HG03097 (cell line): ENCODE measurements around the gene COL27A1.

ENCODE experiments used
- ATAC-seq: cut with Tn5 transposase; IDR thresholded peaks from one replicate; pipeline ENCODE4 v1.9.1; 2021; ENCODE audit not compliant: unreplicated experiment, low FRiP score

COL27A1 gene

DNA sequence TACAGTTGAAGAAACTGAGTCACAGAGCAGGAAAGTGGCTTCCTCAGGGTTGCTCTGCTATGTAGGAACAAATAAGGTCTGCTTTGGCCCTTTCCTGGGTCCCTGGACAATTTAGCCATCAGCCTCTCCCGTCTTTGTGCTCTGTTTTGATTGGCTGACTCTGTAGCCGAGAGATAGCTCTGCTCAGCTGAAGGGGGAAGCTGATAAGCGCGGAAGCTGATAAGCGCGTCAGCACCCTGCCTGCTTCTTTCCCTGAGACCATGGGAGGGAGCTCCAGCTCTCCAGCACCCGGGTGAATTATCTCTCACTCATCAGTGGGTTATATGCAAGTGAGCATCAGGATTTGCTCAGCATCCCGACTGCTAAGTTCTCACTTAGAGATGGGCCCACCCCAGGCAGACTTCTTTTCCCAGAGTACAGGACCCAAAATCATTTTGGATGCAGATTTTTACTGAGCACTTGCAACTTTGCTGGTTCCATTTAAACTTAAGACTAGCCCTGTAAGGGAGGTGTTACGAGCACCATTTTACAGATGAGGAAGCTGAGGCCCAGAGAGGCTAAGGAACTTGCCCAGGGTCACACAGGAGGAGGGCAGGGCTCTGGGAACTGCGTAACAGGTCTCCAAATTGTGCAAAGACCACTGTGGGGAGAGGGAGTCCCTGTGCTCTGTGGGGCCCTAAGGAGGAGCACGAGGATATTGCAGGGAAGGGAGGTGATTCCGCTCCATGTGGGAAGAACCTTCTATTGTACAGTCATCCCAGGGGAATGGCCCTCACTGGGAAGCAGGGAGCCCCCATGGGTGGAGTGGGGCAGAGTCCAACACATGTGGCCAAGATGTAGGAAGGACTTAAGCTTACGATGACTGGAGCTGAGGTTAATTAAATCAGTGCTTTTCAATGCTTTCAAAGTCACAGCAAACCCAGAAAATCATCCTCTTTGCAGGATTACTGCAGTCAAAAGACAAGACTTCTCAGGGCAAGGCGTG lies 83.8 kb downstream of the COL27A1 start:
- no peak for ATAC-seq

DNA sequence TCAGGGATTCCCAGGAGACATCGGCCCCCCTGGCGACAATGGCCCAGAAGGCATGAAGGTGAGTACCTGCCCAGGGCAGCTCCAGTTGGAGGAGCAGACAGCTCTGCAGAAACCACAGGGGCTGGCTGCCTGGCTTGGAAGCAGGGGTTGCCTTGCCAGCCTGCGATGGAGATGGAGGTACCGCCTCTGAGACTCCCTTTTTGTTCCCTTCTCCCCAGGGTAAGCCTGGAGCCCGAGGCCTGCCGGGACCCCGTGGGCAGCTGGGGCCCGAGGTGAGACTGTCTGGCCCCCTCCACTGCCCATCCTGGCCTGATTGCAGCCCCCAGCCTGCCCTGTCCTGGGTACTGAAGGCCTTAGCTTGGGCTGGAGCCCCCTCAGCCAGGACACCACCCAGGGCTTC lies 84.9 kb downstream of the COL27A1 start:
- no peak for ATAC-seq

DNA sequence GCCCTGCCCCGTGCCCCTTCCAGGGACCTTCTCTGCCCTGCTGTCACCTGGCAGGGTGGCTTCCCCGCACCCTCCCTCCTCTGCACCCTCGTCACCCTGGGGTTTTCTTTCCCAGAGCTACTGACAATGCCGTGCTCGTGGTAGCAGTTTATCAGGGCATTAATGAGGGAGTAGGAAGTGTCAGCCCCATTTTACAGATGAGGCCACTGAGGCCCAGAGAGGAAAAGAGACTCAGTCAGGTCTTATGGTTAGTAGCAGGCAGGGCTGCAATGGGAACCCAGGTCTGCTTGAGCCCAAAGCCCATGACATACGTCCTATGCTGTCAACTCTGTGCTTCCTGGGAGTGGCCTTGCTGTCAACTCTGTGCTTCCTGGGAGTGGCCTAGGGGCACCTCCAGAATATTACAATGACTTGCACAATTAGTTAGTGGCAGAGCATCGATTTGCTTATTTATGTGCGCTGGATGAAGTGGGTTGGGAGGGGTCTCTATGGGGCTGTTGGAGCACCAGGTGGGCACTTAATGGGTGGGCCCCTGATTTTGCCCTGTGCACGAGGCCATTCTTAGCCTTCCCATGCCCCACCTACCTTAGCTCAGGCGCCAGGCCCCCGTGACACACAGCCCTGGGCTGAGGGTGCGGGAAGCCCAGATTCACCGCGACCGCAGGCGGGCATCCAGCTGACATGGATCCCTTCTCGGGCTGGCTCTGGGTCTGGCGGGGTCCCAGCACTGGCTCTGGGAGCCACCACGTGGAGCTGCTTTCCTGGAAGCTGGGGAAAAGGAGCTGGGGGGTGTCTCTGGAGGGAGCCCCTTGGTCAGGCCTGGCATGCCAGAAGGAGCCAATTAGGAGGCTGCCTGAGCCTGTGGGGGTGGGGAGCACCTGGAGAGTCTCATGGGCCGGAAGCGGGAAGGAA lies 85.6 kb downstream of the COL27A1 start:
- no peak for ATAC-seq

DNA sequence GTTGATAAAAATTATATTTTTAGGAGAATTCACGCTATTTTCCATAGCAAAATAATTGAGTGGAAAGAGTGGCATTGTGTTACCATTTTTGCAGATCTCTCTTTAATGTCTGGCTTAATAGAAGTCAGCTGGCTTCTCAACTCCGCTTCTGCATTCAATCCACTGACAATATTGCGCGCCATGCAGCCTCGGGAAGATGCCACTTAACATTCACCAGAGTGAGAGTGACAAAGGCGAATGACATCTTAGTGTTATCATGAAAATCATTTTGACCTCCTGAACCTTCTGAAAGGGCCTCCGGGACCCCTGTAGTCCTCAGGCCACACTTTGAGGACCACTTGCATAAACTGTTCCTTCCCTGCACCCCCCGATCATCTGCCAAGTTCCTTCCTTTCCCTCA lies 87.5 kb downstream of the COL27A1 start:
- ATAC-seq = no peak

GRCh38 chr9:114243240-114243639 lies 87.9 kb downstream of the COL27A1 start:
- no peak for ATAC-seq

GRCh38 chr9:114244570-114244969 lies 89.2 kb downstream of the COL27A1 start:
- no peak for ATAC-seq

DNA sequence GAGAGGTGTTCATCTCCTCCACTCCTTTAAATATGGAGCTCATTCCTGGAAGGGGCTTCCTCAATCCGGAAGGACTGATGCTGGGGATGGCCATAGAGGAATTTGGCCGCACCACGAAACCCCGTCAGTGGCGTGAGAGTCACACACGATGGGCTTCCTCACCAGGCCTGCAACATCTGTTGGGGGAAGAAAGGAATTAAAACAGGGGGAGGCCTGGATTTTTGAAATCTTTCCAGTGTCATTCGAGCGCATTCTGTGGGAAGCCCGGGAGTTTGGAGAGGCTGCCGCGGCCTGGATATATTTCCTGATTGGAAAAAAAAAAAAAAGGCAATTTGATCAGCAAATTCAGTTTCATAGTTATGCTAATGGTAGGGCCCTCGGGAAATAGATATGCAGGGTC lies 91.2 kb downstream of the COL27A1 start:
- no peak for ATAC-seq

DNA sequence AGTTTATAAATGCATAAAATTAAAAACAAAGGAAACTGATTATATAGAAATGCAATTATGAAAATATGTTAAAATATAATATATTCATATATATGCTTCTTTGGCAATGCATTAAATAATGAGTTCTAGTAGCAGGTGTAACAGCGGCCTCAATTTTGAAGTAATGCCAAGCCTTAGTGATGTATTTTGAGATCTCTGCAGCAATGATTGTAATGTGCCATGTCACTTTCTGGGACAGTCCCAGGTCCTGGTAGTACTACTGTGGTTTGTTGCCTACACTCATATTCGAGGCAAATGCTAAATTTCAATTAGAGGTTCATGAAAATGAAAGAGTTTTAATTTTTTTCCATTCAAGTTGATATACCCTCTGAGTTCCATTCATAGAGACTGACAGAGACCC lies 91.7 kb downstream of the COL27A1 start:
- ATAC-seq = no peak

GRCh38 chr9:114247491-114247890 lies 92.2 kb downstream of the COL27A1 start:
- ATAC-seq = no peak

DNA sequence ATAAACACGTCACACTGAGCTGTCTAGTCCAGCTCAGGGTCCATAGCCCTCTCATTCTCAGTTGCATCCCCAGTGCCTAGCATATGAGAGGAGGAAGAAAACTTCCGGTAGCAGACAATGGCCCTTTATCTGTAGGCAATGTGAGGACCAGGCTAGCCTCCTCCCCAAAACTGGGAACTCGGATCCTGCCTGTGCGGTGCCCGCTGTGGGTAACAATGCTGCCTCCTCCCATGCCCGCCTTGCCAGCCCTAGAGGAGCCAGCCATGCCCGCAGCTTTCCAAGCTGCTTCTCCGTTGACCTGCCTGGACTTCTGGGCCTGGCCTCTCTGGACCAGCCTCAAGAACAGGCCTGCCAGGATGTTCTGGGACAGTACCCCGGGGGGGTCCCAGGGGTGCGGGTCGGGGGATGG lies 93.0 kb downstream of the COL27A1 start:
- no peak for ATAC-seq

GRCh38 chr9:114249424-114250234 lies 94.3 kb downstream of the COL27A1 start:
- no peak for ATAC-seq

DNA sequence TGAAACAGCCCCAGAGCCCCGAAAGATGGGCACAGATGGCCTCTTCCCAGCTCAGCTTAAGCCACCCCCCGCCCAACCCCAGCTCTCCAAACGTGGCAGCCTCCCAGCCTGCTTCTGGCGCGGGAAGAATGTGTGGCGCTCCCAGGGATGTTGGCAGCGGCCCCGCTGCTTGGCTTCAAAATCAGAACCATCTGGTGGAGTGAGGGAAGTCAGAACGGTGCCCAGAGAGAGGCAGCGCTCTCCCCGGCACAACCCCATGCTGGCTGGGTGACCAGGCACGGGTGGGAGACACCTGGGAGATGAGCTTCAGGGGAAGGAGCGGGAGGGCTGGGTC lies 94.9 kb downstream of the COL27A1 start:
- no peak for ATAC-seq

DNA sequence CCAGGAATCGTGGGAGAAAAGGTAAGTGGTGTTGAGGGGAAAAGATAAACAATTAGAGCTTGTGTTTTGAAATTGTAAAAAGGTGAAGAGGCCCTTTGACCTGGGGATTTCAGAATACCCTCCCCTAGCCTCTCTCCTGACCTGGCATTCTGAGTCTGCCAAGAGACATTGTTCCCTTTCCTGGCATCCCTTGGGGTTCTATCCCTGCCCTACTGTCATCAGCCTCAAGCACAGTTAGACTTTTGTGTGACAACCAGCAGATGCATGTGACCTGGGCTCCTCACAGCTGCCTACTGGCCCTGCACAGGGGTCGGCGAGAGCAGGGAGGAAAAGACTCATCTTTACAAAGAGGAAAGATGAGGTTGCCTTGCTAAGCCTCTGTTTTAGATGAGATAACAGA lies 95.3 kb downstream of the COL27A1 start:
- ATAC-seq = no peak

- ATAC-seq = no peak
Observed at GRCh38 chr9:114252394-114252793, 97.1 kb downstream of the COL27A1 start.

DNA sequence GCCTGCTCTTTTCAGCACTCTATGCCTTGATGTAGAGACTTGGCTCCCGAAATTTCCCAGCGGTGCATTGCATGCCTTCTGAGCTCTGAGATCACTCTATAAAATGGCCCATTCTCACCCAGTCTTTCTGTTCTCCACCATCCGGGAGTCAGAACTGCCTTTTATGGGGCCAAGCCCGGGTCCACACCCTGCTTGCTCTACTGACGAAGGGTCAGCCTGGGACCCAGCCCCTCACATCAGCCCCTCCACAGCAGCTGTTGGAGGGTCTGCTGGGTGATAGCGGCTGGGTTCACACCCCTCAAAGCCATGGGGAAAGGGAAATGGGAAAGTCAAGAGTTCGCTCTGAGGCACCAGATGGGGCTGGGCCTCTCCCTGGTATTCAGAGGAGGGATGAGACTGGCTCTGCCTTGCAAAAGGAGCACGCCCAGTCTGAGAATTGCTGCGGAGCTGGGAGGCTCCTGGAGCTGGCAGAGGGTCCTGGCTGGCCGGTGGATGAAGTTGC lies 101.5 kb downstream of the COL27A1 start:
- ATAC-seq = no peak

DNA sequence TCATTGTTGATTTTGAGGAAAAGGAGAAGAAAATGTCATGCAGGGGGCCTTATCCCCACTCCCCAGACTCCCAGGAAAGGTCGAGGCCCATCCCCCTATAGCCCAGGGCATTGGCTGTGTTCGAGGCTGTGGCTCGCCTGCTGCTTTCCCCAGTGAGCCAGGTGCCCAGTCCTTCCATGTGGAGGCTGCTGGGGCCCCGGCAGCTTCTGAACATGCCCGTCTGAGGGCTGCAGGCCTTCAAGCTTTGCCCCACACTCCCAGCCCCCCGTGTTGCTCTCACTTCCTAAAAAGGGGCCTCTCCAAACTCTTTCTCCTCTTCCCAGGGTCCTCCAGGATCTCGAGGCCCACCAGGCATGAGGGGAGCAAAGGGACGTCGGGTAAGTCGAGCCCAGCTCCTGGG lies 102.9 kb downstream of the COL27A1 start:
- ATAC-seq = no peak

DNA sequence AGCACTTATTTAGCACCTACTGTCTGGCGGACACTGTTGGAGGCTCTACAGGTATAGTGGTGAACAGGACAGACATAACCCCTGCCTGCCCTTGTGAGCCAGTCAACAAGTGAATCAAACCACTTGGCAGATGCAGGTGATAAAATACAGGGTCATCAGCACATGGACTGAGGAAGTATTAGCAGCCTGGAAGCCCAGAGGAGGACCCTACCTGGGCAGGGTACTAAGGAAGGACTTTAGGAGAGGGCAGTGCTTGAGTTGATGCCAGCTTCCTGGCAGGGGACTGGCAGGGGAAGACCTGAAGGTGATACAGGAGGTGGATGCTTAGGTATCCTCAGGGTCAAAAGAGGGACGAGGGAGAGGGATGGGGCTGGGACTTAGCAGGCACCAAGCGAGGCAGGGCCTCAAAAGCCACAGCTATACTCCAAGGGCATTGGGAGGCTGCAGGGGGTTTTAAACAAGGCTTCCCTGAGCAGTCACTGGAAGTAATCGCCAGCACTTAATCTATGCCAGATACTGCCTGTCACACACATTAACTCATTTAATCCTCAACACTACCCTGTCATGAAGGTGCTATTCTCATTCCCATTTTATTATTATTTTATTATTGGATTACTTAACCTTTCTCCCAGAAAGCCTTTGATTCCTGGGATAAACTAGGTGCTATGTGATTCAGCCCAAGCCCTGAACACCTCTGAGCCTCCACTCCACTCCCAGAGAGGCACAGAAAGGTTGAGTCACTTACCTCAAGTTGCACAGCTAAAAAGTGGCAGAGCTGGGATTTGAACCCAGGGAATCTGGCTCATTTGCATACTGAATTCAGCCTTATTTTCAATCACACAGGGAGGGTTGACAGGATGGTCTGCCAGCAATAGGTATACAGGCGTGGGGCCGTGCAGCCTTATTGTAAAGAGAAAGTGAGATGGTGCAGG lies 103.8 kb downstream of the COL27A1 start:
- ATAC-seq = no peak

DNA sequence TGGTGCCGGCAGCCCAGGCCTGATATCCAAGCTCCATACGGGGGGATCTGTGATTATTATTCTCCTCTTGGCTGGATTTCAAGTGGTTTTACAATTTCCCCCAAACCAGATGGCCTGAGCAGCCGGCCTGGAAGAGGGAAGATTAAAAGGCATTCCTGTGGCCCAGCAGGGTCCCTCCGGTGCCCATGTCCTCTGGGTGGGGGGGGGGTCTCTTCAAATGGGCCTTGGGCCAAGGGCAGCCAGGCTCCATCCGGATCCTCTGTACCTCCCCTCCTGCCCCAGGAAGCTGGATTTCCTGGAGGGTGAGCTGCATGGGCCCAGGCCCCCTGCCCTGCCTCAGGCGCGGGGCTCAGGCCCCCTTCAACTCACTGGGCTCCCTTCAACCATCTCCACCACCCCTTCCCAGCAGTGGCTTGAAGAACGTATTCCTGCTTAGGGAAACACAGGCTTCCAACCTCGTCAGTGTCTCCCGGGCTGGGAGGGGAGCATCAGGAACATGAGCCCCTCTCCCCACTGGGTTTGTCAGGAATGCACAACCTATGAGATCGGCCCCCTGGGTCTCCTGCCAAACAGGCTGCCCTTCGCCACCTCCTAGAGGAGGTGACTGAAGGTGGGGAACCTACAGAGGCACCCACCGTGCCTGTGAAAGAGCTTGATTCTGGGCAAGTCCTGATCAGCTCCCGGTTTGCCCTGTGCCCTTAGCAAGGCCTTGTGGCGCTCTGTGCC lies 104.6 kb downstream of the COL27A1 start:
- ATAC-seq = no peak

- no peak for ATAC-seq
Observed at GRCh38 chr9:114261026-114261425, 105.7 kb downstream of the COL27A1 start.
